ENCODE measurements around the gene SNAPC3.
"Not testable (repeated sequence)": the region's sequence is repeated elsewhere in the genome, so short reads cannot be mapped to it uniquely, and the experiment has no call there.

Gene SNAPC3

GRCh38 chr9:15422372-15423230, at the start of gene SNAPC3:
Gene SNAPC3, plus strand, starts transcription at chr9:15422876. Its CDS starts 4 bp downstream, at chr9:15422880.
- peak; percentile 86 for DNase-seq (ENCODE audit: low read depth)

- no peak for DNase-seq (ENCODE audit: low read depth)
Observed at GRCh38 chr9:15373881-15374280, 48.8 kb upstream of the SNAPC3 start.

DNA sequence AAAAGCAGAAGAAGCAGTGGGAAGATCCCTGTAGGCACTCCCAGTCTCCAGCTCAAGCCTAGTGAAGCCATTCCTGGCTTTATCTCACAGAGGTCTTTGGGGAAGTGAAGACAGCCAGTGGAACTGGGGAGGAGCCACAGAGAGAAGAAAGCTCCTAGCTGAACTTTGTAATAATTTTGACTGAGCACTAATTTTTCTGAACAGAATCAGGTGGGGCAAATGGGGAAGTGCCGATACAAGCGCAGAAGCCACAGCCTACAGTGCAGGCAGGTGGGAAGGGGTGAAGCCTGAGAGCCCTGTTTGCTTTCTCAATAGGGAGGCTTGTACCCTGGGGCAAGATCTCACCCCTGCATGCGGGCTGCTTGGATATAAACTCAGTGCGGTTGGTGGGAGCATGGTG, 48.4 kb upstream of the SNAPC3 start:
- no peak for DNase-seq (ENCODE audit: low read depth)

DNA sequence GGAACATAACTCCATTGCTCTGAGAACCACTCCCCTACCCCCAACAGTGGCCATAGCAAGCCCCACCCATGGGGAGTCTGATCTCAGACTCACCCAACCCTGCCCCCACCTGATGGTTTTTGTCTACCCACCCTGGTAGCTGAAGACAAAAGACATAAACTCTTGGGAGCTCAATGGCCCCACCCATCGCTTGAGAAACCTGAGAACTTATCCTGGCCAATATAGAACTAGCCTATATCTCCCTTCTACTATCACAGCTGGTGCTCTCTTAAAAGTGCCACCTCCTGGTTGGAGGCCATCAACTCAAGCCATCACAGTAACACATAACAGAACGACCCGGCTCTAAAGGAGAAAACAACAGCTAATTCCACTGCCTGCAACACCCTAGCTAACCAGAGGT, 47.9 kb upstream of the SNAPC3 start:
- DNase-seq (ENCODE audit: low read depth), result no peak

DNA sequence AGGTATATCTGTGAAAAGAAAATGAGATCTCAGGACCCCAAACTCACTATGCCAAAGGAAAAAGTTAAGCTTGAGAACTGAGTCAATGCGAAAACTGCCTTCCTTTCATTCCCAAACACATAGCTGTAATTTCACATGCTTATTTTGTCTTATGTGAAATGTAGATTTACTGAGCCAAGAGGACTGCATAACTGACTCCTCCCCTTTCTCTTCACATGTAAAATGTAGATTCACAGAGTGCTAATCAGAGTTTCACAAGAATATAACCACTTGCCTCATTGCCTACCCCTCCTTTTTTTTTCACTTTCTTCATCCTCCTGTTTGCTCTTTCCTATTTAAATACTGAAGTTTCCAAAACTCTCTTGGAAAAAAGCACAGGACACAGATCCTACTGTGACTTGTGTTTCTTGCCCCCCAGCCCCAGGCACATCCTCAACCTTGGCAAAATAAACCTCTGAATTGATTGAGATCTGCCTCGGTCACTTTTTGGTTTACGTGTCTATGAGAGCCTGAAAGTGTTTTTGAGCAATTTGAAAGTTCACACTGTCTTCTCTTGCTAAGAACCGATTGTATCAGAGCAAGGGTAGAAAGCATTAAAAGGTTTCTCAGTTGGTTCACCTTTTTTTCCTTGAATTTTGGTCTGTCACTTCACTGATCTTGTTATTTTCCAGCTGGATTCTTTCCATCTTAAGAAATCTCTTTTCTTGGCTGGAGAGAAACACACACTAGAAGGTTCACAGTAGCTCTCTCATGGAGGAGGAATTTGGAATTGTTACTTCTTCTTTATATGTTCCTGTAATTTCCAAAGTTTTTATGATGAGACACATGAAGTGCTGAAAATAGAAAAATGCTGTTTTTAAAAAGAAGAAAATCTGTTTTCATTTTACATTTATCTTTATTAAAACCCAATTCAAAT, 44.8 kb upstream of the SNAPC3 start:
- DNase-seq (ENCODE audit: low read depth), result no peak

DNA sequence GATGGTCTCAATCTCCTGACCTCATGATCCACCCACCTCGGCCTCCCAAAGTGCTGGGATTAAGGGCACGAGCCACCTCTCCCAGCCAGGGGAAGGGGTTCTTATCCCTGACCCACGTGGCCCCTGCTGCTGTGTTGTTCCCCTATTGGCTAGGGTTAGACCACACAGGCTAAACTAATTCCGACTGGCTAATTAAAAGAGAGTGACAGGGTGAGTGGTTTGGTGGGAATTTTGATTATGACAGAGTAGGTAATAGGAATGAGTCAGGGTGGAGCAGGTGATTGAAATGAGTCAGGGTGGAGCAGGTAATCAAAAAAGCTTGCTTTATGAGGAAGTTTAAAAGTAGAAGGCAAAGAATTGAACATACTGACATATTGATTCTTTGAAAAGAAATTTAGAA, 43.4 kb upstream of the SNAPC3 start:
- DNase-seq (ENCODE audit: low read depth), result not testable (repeated sequence)

DNA sequence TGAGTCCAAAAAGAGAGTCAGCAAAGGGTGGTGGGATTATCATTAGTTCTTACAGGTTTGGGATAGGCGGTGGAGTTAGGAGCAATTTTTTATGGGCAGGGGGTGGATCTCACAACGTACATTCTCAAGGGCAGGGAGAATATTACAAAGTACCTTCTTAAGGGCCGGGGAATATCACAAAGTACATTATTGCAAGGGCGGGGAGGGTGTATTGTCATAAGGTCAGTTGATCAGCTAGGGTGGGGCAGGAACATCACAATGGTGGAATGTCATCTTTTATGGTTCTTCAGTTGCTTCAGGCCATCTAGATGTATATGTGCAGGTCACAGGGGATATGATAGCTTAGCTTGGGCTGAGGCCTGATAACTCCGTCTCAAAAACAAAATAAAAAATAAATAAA, 42.8 kb upstream of the SNAPC3 start:
- DNase-seq (ENCODE audit: low read depth), result not testable (repeated sequence)

- DNase-seq (ENCODE audit: low read depth), result no peak
Observed at GRCh38 chr9:15381491-15381890, 41.2 kb upstream of the SNAPC3 start.

- no peak for DNase-seq (ENCODE audit: low read depth)
Observed at GRCh38 chr9:15386465-15386864, 36.2 kb upstream of the SNAPC3 start.

DNA sequence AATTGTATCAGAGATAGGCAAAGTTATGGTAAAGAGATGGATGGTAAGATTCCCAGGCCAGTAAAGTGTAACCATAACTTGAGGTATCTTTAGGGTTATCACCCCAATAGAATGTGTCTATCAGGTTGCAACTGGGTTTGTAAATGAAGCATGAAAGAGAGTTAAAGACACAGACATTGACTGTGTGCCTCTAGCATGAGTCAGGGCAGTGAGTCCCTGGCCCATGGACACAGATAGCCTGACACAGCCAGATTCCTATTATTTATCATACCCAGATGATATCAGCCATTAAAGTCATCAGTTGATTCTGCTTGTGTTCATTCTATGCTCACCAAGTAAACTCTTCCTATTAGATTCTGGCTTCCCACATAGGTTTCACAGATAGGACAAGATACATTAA, 33.5 kb upstream of the SNAPC3 start:
- DNase-seq (ENCODE audit: low read depth), result no peak

GRCh38 chr9:15389631-15390030, 33.0 kb upstream of the SNAPC3 start:
- DNase-seq (ENCODE audit: low read depth), result no peak

GRCh38 chr9:15390201-15390600, 32.5 kb upstream of the SNAPC3 start:
- no peak for DNase-seq (ENCODE audit: low read depth)

GRCh38 chr9:15392363-15392762, 30.3 kb upstream of the SNAPC3 start:
- no peak for DNase-seq (ENCODE audit: low read depth)

GRCh38 chr9:15400281-15400941, 22.3 kb upstream of the SNAPC3 start:
- no peak for DNase-seq (ENCODE audit: low read depth)

DNA sequence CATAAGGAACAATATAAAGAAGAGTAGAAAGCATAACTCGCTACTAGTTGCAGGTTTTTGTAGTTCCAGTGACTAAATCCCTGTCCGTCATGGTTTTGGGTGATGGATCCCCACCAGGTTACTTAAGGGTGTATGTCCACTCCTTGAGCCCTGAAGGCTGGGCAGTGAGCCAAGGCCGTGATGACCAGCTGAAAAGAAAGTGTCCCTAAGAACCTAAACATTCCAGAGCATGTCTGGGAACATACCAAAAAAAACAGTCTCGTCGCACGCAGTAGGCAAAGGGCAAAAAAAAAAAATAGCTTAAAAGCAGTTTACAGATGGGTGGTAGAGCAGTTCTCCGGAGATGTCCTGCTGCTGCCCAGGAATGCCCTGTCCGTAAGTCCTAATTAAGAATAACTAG, 21.4 kb upstream of the SNAPC3 start:
- no peak for DNase-seq (ENCODE audit: low read depth)

DNA sequence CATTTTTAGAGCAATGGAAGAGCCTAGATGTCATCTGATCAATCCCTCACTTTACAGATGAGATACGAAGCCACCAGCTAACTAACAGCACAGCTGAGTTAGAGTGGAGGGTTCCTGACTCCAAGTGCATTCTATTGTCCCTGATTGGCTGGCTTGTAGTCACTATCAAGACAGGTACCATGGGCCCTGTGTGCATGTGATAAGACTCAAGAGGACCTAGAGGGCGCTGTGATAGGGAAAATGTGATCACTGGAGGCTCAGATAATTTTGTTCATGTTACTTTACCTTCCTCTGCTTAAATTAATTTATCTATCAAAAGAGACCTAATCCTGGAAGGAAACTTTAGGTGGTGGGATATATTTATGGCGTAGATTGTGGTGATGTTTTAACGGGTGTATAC, 19.5 kb upstream of the SNAPC3 start:
- no peak for DNase-seq (ENCODE audit: low read depth)

GRCh38 chr9:15404171-15404570, 18.5 kb upstream of the SNAPC3 start:
- DNase-seq (ENCODE audit: low read depth), result no peak

GRCh38 chr9:15416880-15417279, 5.8 kb upstream of the SNAPC3 start:
- no peak for DNase-seq (ENCODE audit: low read depth)

DNA sequence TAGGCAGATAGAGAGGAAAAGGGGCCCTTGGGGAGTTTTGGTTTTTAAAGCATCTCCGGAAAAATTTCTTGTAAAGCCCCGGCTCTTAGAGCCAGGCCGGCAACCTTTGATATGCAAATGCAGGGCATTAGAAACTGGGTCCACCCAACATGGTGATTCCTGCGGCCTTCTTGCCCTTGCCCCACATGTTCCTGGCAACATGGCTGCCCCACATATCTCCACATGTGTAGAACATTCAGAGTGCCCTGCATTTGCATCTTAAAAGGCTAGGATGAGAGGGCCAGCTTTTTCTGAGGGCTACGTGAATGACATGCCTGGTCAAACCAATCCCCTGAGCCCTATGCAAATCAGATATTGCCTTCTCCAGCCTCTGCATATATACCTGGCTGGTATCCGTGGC, 5.0 kb upstream of the SNAPC3 start:
- no peak for DNase-seq (ENCODE audit: low read depth)

DNA sequence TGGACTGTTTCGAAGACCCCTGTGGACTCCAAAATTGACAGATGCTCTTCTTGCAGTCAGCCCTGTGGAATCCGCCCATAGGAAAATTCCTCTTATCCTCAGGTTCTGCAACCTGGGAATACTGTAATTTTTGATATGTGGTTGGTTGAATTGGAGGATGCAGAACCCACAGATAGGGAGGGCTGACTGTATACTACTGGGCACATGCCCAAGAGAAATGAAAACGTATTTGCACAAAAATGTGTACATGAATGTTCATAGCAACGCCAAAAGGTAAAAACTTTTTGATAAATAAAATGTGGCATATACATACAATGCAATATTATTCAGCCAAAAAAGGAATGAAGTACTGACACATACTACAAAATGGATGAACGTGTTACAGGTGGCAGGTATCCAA, 1.9 kb upstream of the SNAPC3 start:
- DNase-seq (ENCODE audit: low read depth), result no peak

DNA sequence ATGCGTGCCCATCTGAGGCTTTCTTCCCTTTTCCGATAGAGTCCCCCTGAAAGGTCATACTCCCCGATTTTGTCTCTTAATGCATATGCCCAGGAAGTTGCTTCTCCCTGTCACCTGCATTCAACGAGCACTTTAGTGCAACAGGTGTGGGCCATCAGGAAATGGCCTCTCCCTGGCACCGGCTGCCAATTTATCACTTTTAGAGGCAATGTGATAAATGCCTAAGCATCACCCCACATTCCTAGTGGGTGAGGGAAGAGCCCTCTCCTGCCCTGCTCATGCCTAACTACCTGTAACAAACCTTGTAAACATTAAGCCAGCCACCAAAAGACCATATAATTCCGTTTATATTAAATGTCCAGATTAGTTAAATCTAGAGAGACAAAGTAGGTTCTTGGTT, 1.1 kb upstream of the SNAPC3 start:
- no peak for DNase-seq (ENCODE audit: low read depth)

GRCh38 chr9:15421990-15422371, 695 bp upstream of the SNAPC3 start:
- DNase-seq (ENCODE audit: low read depth), result no peak

Data from stimulated activated CD8-positive, alpha-beta memory T cell treated with anti-CD3 and anti-CD28 coated beads, Interleukin-7, amount 100 ng/mL, for 24 hours (primary cell).